ENCODE results near the gene TPSAB1. TPM values are rescaled to one million over a fixed set of nuclear protein-coding genes. Genes with fewer than 3 reads are reported as not detected.

TPSAB1 gene
- total and polyA plus RNA-seq, 2 donors from 2014 or later = 1.6 to 156 TPM

DNA sequence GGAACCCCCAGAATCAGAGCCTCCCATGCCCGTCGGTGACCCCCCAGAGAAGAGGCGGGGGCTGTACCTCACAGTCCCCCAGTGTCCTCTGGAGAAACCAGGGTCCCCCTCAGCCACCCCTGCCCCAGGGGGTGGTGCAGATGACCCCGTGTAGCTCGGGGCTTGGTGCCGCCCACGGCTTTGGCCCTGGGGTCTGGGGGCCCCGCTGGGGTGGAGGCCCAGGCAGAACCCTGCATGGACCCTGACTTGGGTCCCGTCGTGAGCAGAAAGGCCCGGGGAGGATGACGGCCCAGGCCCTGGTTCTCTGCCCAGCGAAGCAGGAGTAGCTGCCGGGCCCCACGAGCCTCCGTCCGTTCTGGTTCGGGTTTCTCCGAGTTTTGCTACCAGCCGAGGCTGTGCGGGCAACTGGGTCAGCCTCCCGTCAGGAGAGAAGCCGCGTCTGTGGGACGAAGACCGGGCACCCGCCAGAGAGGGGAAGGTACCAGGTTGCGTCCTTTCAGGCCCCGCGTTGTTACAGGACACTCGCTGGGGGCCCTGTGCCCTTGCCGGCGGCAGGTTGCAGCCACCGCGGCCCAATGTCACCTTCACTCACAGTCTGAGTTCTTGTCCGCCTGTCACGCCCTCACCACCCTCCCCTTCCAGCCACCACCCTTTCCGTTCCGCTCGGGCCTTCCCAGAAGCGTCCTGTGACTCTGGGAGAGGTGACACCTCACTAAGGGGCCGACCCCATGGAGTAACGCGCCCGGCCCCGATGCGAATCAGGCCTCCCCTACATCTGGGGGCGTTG, 19.5 kb upstream of the TPSAB1 start:
- no peak overlapping the region for H3K4me3 ChIP-seq (ENCODE audit: low read length in 3 of 3)
- H3K9ac ChIP-seq (ENCODE audit: low read length in 3 of 3) = no peak overlapping the region
- TF ChIP-seq CTCF (IDR thresholded peaks at IDR 0.05; ENCODE audit: borderline replicate concordance, extremely low read depth, insufficient read depth) = no peak
- no peaks in the 10 kb centered on the region for H3K9me3 ChIP-seq (ENCODE audit: control insufficient read depth in 2 of 3, insufficient read depth in 1 of 3, low read length in 3 of 3)
- no peaks in the 10 kb centered on the region for H3K4me1 ChIP-seq (ENCODE audit: control insufficient read depth in 2 of 3, insufficient read depth in 2 of 3, low read depth in 1 of 3, low read length in 3 of 3)
- peaks cover 0 to 3% (median 0%) of the 10 kb centered on the region in 3 donors for H3K36me3 ChIP-seq (ENCODE audit: control insufficient read depth in 2 of 3, insufficient read depth in 3 of 3, low read length in 3 of 3)
- DNase-seq (no peak), FAIRE-seq (no peak)
- intact Hi-C loops (cut with DNase I) = no loop called here
- no peaks in the 10 kb centered on the region for H3K27me3 ChIP-seq (ENCODE audit: control insufficient read depth, insufficient read depth, low read length)
- no peak overlapping the region for H3K27ac ChIP-seq (ENCODE audit: low read depth in 2 of 2, low read length in 2 of 2)

DNA sequence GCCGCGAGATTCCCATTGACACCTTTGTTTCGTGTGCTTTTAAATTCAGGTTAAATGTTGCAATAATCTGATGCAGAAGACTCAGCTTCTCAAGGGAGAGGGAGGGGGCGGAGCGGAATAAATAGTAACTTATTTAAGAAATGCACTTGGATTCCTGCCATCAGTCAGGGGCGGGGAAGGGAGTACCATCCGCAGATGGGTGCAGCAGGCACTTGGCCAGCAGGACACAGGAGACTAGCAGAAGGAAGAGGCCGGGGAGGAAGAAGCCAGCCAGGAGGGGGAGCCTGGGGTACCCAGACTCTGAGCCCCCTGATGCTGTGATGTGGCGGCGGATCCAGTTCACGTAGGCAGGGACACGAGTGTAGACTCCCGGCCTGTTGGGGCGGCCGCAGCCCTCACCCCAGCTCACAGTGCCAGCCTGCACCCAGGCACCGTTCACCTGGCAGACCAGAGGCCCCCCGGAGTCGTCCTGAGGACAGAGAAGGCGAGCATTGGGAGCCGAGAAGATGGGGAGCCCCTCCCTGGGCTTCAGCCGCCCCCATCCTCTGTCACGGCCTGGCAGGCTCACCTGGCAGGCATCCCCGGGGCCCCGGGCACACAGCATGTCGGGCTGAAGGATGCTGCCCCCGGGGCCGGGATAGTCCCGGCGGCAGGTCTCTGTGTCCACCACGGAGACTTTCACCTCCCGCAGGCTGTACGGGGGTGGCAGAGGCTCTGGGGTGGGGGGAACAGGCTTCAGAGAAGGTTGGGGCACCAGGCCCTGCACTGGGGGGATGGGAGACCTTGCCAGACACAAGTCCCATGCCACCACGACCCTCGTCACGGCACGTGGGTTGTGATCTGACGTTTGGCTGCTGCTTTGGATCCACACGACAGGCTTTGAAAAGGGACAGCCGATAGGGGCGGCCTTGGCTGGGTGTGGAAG, 18.6 kb upstream of the TPSAB1 start:
- no peak overlapping the region for H3K4me3 ChIP-seq (ENCODE audit: low read length in 3 of 3)
- H3K9me3 ChIP-seq (ENCODE audit: control insufficient read depth in 2 of 3, insufficient read depth in 1 of 3, low read length in 3 of 3) = no peaks in the 10 kb centered on the region
- intact Hi-C loops (cut with DNase I) = no loop called here
- FAIRE-seq = no peak
- no peak overlapping the region for H3K9ac ChIP-seq (ENCODE audit: low read length in 3 of 3)
- no peak for TF ChIP-seq CTCF (IDR thresholded peaks at IDR 0.05; ENCODE audit: borderline replicate concordance, extremely low read depth, insufficient read depth)
- H3K4me1 ChIP-seq (ENCODE audit: control insufficient read depth in 2 of 3, insufficient read depth in 2 of 3, low read depth in 1 of 3, low read length in 3 of 3) = no peaks in the 10 kb centered on the region
- H3K36me3 ChIP-seq (ENCODE audit: control insufficient read depth in 2 of 3, insufficient read depth in 3 of 3, low read length in 3 of 3) = peaks cover 0 to 3% (median 0%) of the 10 kb centered on the region in 3 donors
- no peak overlapping the region for H3K27ac ChIP-seq (ENCODE audit: low read depth in 2 of 2, low read length in 2 of 2)
- no peaks in the 10 kb centered on the region for H3K27me3 ChIP-seq (ENCODE audit: control insufficient read depth, insufficient read depth, low read length)
- DNase-seq = no peak

DNA sequence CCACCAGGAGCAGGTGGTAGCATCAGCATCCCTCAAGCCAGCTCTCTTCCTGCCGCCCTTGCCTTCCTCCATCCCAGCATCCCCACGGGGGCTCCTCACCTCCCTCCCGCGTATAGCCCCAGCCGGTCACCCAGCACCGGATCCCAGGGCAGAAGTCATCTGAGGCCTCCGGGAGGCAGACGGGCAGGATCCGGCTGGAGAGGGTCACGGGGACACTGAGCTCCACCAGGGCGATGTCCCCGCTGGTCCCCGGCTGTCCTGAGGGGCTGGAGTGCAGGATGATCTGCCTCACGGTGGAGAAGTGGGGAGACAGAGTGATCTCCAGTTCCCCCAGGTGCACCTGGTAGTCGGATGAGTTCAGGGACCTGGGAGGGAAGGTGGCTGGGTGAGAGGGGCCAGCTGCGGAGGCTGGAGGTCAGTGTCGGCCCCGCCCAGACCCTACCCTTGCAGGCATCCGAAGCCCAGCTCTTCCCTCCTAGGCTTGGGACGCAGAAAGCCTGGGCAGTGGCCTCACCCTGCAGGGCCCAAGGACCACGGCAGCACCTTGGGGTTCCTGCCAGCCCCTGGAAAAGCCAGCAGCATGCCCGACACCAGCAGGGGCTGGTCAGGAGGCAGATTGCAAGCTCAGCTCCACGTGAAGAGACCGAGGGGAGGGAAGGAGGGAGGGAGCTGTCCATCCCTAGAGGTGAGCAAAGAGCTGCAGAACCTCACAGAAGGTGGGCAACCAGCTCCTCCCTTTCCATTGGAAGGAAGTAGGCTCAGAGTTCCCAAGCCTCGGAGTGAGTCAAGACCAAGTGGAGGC, 17.8 kb upstream of the TPSAB1 start:
- no peak overlapping the region for H3K4me3 ChIP-seq (ENCODE audit: low read length in 3 of 3)
- no peak overlapping the region for H3K27ac ChIP-seq (ENCODE audit: low read depth in 2 of 2, low read length in 2 of 2)
- no peak for TF ChIP-seq CTCF (IDR thresholded peaks at IDR 0.05; ENCODE audit: borderline replicate concordance, extremely low read depth, insufficient read depth)
- no peaks in the 10 kb centered on the region for H3K36me3 ChIP-seq (ENCODE audit: control insufficient read depth in 2 of 3, insufficient read depth in 3 of 3, low read length in 3 of 3)
- DNase-seq (no peak), FAIRE-seq (no peak)
- H3K27me3 ChIP-seq (ENCODE audit: control insufficient read depth, insufficient read depth, low read length) = no peaks in the 10 kb centered on the region
- intact Hi-C loops (cut with DNase I) = no loop called here
- H3K9me3 ChIP-seq (ENCODE audit: control insufficient read depth in 2 of 3, insufficient read depth in 1 of 3, low read length in 3 of 3) = no peaks in the 10 kb centered on the region
- H3K9ac ChIP-seq (ENCODE audit: low read length in 3 of 3) = no peak overlapping the region
- no peaks in the 10 kb centered on the region for H3K4me1 ChIP-seq (ENCODE audit: control insufficient read depth in 2 of 3, insufficient read depth in 2 of 3, low read depth in 1 of 3, low read length in 3 of 3)

Measured in kidney (tissue), 14 donors.